Activated CD4-positive, alpha-beta T cell treated with anti-CD3 and anti-CD28 coated beads, Interleukin-2, amount 10 ng/mL, durations not matched to agents 7 days and 5 days (primary cell): Measurements from ENCODE around the gene NR2C1. TPM values are rescaled to one million over a fixed set of nuclear protein-coding genes. Genes with fewer than 3 reads are reported as not detected.

ENCODE experiments used
- CTCF ChIA-PET: fragments of 350-600 bp; sonication (Branson Sonifier 250); formaldehyde crosslinking; loops from one replicate; lab custom pipeline; 2021; ENCODE audit warnings: antibody characterized with exemption; lab: Charles Lee
- POLR2A ChIA-PET: fragments of 350-600 bp; sonication (Branson Sonifier 250); formaldehyde crosslinking; loops from one replicate; lab custom pipeline; 2021; ENCODE audit warnings: antibody characterized with exemption; lab: Charles Lee
- DNase-seq: peaks from one replicate; pipeline ENCODE4 v3.0.0-alpha.2; 2020
- H3K27ac Mint-ChIP-seq: one replicate; pipeline ENCODE4 v1.8.0; 2021; ENCODE audit warnings: mild to moderate bottlenecking, moderate library complexity, mixed read lengths
- H3K27me3 Mint-ChIP-seq: one replicate; pipeline ENCODE4 v1.8.0; 2021; ENCODE audit warnings: mixed read lengths
- H3K36me3 Mint-ChIP-seq: one replicate; pipeline ENCODE4 v1.8.0; 2021; ENCODE audit warnings: low read depth, mixed read lengths
- H3K4me1 Mint-ChIP-seq: one replicate; pipeline ENCODE4 v1.8.0; 2021; ENCODE audit warnings: mixed read lengths
- H3K4me3 Mint-ChIP-seq: one replicate; pipeline ENCODE4 v1.8.0; 2021; ENCODE audit warnings: mild to moderate bottlenecking, moderate library complexity, mixed read lengths
- H3K9me3 Mint-ChIP-seq: one replicate; pipeline ENCODE4 v1.8.0; 2021; ENCODE audit warnings: mixed read lengths
- total RNA-seq, 2 experiments: library from RNA; stranded (reverse); gene quantifications; one replicate each; pipeline ENCODE4 v1.2.3, GENCODE V29; 2021

The NR2C1 gene
- total RNA-seq, 2 experiments from 2014 or later, result 31.6 to 49.7 TPM

GRCh38 chr12:94972795-94973194, 100.6 kb downstream of the NR2C1 start:
- POLR2A ChIA-PET, result interaction anchor here (0.6 kb wide), 2 partner anchors 76 to 475 kb away, joined by 3 read pairs; no protein-coding TSS in a partner anchor
- no peak for DNase-seq
- Mint-ChIP-seq H3K36me3 (peaks cover 25% of the 10 kb centered on the region), H3K27ac (no peak overlapping the region), H3K9me3 (no peaks in the 10 kb centered on the region), H3K4me1 (peaks cover 2% of the 10 kb centered on the region), H3K4me3 (no peak overlapping the region), H3K27me3 (no peaks in the 10 kb centered on the region)
- CTCF ChIA-PET, result interaction anchor here (0.8 to 2.0 kb wide), 3 partner anchors 10 to 21 kb away, joined by 3 to 6 read pairs (median 3); no protein-coding TSS in a partner anchor

GRCh38 chr12:94971923-94972322, 101.5 kb downstream of the NR2C1 start:
- DNase-seq, result no peak
- Mint-ChIP-seq H3K27ac (no peak overlapping the region), H3K36me3 (peaks cover 25% of the 10 kb centered on the region), H3K4me1 (no peaks in the 10 kb centered on the region), H3K27me3 (no peaks in the 10 kb centered on the region), H3K4me3 (no peak overlapping the region), H3K9me3 (no peaks in the 10 kb centered on the region)
- CTCF ChIA-PET, result interaction anchor here (0.6 to 1.5 kb wide), 2 partner anchors 22 to 367 kb away, joined by 3 read pairs; no protein-coding TSS in a partner anchor
- POLR2A ChIA-PET, result no interaction called here

- H3K36me3 Mint-ChIP-seq, result peaks cover 25% of the 10 kb centered on the region
- ChIA-PET POLR2A (interaction anchor here (0.7 kb wide), 1 partner anchor 34 kb away, joined by 5 read pairs; no protein-coding TSS in a partner anchor), CTCF (interaction anchor here (0.5 to 2.0 kb wide), 4 partner anchors 9 to 182 kb away, joined by 3 to 9 read pairs (median 3); no protein-coding TSS in a partner anchor)
- H3K27me3 Mint-ChIP-seq, result no peaks in the 10 kb centered on the region
- no peak overlapping the region for H3K4me3 Mint-ChIP-seq
- no peak overlapping the region for H3K27ac Mint-ChIP-seq
- no peak for DNase-seq
- no peaks in the 10 kb centered on the region for H3K9me3 Mint-ChIP-seq
- H3K4me1 Mint-ChIP-seq, result no peaks in the 10 kb centered on the region
Observed at GRCh38 chr12:94970560-94970959, 102.9 kb downstream of the NR2C1 start.

Other genes starting within 250 kb of the NR2C1 start
- 100 to 1,000 TPM; 172 to 219 TPM for gene NDUFA12, start 69.9 kb downstream of the NR2C1 start, total RNA-seq
- gene FGD6, start 143.8 kb upstream of the NR2C1 start, total RNA-seq, result under 1 TPM; 0.56 to 0.69 TPM
- 10 to 100 TPM; 33.3 to 41.7 TPM for gene VEZT, start 144.2 kb upstream of the NR2C1 start, total RNA-seq